Measurements from ENCODE around the gene FOXM1. TPM values are rescaled to one million over a fixed set of nuclear protein-coding genes. Genes with fewer than 3 reads are reported as not detected.

The FOXM1 gene
- total RNA-seq, 2 experiments from 2014 or later, result 0.59 to 0.80 TPM

DNA sequence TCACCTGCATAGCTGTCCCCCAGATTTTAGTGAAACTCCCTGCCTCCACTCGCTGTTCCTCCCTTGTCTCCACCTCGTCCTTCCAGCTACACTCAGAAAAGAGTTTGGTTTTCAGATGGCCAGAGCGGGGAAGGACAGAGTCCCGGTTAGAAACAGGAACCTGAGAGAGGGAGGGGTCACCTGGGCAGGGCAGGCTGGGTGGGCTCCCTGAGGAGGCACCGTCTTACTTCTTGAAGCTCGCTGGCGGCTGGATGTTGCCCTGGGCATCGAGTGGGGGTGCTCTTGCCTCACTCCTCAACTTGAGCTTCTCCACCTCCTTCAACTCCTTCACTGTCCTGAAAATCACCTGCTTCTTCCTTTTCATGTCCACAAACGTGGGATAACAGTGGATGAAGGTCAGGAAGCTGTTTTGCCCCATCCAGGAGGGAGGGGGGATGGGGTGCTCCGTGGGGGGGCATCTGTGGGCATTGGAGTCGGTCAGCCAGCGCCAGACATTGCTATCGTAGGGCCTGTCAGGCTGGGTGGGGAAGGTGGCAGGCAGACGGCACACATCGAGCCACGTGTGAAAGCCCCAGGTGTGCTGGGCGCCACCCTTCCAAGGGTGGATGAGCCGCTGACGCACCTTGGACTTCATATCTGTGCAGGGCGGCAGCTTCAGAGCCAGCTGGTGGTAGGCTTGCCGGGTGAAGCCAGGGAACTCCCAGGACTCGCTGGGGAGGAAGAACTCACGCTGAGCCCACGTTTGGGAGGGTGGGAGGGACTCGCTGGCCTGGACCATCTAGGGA, 22.1 kb downstream of the FOXM1 start:
- peaks cover 23% of the 10 kb centered on the region for H3K36me3 ChIP-seq (ENCODE audit: insufficient read depth, low read length)
- no peak overlapping the region for H3K4me3 Mint-ChIP-seq
- H3K4me1 ChIP-seq (ENCODE audit: insufficient read depth, low read length), result peaks cover 2% of the 10 kb centered on the region
- no peaks in the 10 kb centered on the region for H3K9me3 ChIP-seq (ENCODE audit: control insufficient read depth in 1 of 2, insufficient read depth in 1 of 2, low read length in 2 of 2)
- TF ChIP-seq, protein P1, sequence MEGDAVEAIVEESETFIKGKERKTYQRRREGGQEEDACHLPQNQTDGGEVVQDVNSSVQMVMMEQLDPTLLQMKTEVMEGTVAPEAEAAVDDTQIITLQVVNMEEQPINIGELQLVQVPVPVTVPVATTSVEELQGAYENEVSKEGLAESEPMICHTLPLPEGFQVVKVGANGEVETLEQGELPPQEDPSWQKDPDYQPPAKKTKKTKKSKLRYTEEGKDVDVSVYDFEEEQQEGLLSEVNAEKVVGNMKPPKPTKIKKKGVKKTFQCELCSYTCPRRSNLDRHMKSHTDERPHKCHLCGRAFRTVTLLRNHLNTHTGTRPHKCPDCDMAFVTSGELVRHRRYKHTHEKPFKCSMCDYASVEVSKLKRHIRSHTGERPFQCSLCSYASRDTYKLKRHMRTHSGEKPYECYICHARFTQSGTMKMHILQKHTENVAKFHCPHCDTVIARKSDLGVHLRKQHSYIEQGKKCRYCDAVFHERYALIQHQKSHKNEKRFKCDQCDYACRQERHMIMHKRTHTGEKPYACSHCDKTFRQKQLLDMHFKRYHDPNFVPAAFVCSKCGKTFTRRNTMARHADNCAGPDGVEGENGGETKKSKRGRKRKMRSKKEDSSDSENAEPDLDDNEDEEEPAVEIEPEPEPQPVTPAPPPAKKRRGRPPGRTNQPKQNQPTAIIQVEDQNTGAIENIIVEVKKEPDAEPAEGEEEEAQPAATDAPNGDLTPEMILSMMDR (IDR thresholded peaks at IDR 0.05), result no peak
- H3K27me3 ChIP-seq (ENCODE audit: control insufficient read depth in 1 of 2, insufficient read depth in 2 of 2, low read length in 2 of 2), result no peaks in the 10 kb centered on the region
- H3K27ac Mint-ChIP-seq, result no peak overlapping the region
- CTCF ChIA-PET, result interaction anchor here (1.8 kb wide), 1 partner anchor 90 kb away, joined by 7 read pairs; no protein-coding TSS in a partner anchor
- POLR2A ChIA-PET, result no interaction called here
- no peak overlapping the region for H3K4me3 ChIP-seq (ENCODE audit: low read length)
- H3K9me3 Mint-ChIP-seq, result no peaks in the 10 kb centered on the region
- no peaks in the 10 kb centered on the region for H3K4me1 Mint-ChIP-seq (ENCODE audit: low read depth)
- intact Hi-C loops (cut with DNase I, micrococcal nuclease), result loop anchor here (5.0 to 10.0 kb wide), 3 partner anchors 87 to 420 kb away; no protein-coding TSS in a partner anchor
- no peak for DNase-seq
- no peak for ATAC-seq (ENCODE audit: poor library complexity)
- H3K27me3 Mint-ChIP-seq, result no peaks in the 10 kb centered on the region
- no peak overlapping the region for H3K27ac ChIP-seq (ENCODE audit: low read depth in 1 of 2, low read length in 2 of 2)
- peaks cover 19% of the 10 kb centered on the region for H3K36me3 Mint-ChIP-seq (ENCODE audit: low read depth)

DNA sequence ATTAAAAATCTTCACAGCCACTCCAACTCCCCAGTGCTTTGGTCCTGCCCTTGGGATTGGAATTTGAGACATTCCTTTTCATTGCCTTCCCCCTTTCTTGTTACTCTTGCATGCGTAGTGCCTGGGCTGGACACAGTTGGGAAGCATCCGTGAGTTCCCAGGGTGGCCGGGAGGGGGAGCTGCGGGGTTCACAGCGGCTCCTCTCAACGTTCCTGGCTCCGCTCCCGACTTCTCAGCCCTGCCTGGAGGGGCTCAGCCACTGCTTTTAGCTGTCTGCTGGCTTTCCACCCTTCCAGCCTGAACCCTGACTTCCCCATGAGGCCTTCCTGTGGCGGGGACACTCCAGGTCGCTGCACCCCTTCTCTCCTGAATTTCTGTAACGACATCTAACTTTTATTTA, 23.3 kb downstream of the FOXM1 start:
- ChIA-PET POLR2A (no interaction called here), CTCF (interaction anchor here (0.7 to 1.8 kb wide), 3 partner anchors 9 to 91 kb away, joined by 3 to 7 read pairs (median 4); no protein-coding TSS in a partner anchor)
- Mint-ChIP-seq H3K36me3 (ENCODE audit: low read depth) (peaks cover 25% of the 10 kb centered on the region), H3K27ac (no peak overlapping the region), H3K4me3 (no peak overlapping the region), H3K27me3 (no peaks in the 10 kb centered on the region), H3K4me1 (ENCODE audit: low read depth) (no peaks in the 10 kb centered on the region), H3K9me3 (no peaks in the 10 kb centered on the region)
- H3K36me3 ChIP-seq (ENCODE audit: insufficient read depth, low read length), result peaks cover 18% of the 10 kb centered on the region
- H3K27ac ChIP-seq (ENCODE audit: low read depth in 1 of 2, low read length in 2 of 2), result no peak overlapping the region
- ATAC-seq (ENCODE audit: poor library complexity) (peak; percentile 70), DNase-seq (peak; percentile 14 to 63 (median 32))
- TF ChIP-seq, protein P1 (IDR thresholded peaks at IDR 0.05), result peak; percentile 57
- H3K4me1 ChIP-seq (ENCODE audit: insufficient read depth, low read length), result peaks cover 2% of the 10 kb centered on the region
- intact Hi-C loops (cut with DNase I, micrococcal nuclease), result loop anchor here (2.0 to 10.0 kb wide), 4 partner anchors 89 to 421 kb away; no protein-coding TSS in a partner anchor
- H3K4me3 ChIP-seq (ENCODE audit: low read length), result no peak overlapping the region
- H3K9me3 ChIP-seq (ENCODE audit: control insufficient read depth in 1 of 2, insufficient read depth in 1 of 2, low read length in 2 of 2), result no peaks in the 10 kb centered on the region
- H3K27me3 ChIP-seq (ENCODE audit: control insufficient read depth in 1 of 2, insufficient read depth in 2 of 2, low read length in 2 of 2), result no peaks in the 10 kb centered on the region

DNA sequence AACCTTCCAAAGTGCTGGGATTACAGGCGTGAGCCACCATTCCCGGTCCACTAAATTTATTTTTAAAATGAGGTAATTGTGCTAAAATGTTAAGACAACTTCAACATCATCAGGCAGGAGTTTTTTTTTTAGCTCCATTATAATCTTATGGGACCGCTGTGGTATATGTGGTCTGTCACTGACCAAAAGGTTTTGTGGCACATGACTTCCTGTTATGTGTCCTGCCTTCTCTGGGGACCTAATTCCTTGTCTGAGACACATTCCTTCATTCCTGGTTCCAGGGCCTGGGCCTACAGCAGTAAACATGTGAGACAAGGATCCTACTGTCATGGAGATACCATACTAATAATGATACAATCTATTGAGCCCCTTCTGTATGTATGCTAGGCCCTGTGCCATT, 25.0 kb downstream of the FOXM1 start:
- no peak overlapping the region for H3K4me3 ChIP-seq (ENCODE audit: low read length)
- TF ChIP-seq, protein P1 (IDR thresholded peaks at IDR 0.05), result no peak
- intact Hi-C loops (cut with DNase I, micrococcal nuclease), result loop anchor here (2.0 to 10.0 kb wide), 4 partner anchors 90 to 423 kb away; no protein-coding TSS in a partner anchor
- DNase-seq, result no peak
- H3K27me3 ChIP-seq (ENCODE audit: control insufficient read depth in 1 of 2, insufficient read depth in 2 of 2, low read length in 2 of 2), result no peaks in the 10 kb centered on the region
- Mint-ChIP-seq H3K36me3 (ENCODE audit: low read depth) (peaks cover 39% of the 10 kb centered on the region), H3K9me3 (no peaks in the 10 kb centered on the region), H3K4me3 (no peak overlapping the region), H3K27ac (no peak overlapping the region), H3K4me1 (ENCODE audit: low read depth) (no peaks in the 10 kb centered on the region), H3K27me3 (no peaks in the 10 kb centered on the region)
- no peak for ATAC-seq (ENCODE audit: poor library complexity)
- H3K9me3 ChIP-seq (ENCODE audit: control insufficient read depth in 1 of 2, insufficient read depth in 1 of 2, low read length in 2 of 2), result no peaks in the 10 kb centered on the region
- H3K27ac ChIP-seq (ENCODE audit: low read depth in 1 of 2, low read length in 2 of 2), result no peak overlapping the region
- POLR2A ChIA-PET, result no interaction called here
- CTCF ChIA-PET, result interaction anchor here (0.9 kb wide), 1 partner anchor 93 kb away, joined by 3 read pairs; no protein-coding TSS in a partner anchor
- H3K4me1 ChIP-seq (ENCODE audit: insufficient read depth, low read length), result peaks cover 2% of the 10 kb centered on the region
- peaks cover 18% of the 10 kb centered on the region for H3K36me3 ChIP-seq (ENCODE audit: insufficient read depth, low read length)
